Activated CD4-positive, CD25-positive, alpha-beta regulatory T cell treated with anti-CD3 and anti-CD28 coated beads, Interleukin-2, amount 50 U/mL, for 24 hours (primary cell): ENCODE results near the gene LRRC53.

ENCODE experiments used
- ATAC-seq, 2 donors: fragments of 150-1000 bp; cut with Tn5 transposase; one replicate each; pipeline ENCODE4 v1.10.0; 2021; ENCODE audit warnings: mild to moderate bottlenecking in 1 of 2, moderate library complexity in 1 of 2

LRRC53 gene

DNA sequence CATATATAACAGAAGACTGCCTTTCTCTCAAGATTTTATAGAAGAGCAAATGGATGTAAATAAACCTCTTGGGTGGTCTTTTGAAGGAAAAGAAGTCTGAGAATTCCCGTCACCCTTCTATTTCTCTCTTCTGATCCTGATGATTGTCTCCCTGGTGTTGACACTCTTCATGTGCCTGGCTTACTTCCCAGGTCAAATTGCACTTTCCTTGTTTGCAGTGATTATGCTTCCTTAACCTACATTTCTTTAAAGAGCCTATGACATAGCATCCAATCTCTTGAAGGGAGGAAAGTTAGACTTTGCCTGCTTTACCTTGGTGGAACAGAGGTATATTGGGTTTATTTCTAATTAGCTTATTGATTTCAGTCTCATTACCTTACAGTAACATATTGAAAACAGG lies 80.1 kb downstream of the LRRC53 start:
- no peak for ATAC-seq

DNA sequence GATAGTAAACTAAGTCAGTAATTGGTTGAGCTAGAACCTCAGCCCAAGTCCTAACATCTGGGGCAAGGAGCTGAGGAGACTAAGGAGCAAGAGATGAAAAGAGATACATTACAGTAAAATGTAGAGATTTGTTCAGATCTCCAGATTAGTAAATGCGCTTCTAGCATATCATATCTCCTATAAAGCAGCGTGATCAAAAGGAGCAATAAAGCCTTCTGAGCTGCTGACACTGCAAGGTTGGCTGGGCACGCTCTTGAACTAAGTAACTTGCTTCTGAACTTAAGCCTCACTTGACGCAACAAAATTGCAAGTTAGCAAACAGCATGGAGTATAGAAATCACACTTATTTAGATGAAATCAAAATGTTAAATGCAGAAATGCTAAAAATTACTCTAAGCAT lies 80.9 kb downstream of the LRRC53 start:
- ATAC-seq: no peak

DNA sequence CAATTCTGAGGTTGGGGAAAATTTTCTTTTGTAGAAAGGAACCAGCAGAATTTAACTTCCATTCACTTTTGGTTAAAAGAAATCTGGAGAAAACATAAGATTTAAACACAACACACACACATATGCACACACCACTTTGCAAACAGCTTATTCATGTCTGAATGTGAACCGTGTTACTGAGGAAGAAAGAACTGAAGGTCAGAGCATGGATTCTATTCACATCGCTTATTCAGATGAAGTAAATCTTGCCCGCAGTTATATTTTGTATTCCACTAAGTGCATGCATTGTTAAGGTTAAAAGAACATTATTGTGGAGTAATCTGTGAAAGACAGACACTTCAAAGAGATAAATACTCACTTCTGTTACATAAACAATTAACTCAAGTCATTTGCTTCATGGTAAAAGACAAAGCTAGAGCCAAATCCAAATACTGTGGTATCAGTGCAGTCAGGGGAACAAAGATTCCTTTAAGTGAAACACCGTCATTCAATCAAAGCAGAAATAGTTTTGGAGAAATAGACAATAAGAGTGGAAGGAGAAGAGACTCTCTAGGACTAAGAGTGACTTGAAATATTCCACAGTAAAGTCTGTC lies 82.0 kb downstream of the LRRC53 start:
- ATAC-seq: no peak

DNA sequence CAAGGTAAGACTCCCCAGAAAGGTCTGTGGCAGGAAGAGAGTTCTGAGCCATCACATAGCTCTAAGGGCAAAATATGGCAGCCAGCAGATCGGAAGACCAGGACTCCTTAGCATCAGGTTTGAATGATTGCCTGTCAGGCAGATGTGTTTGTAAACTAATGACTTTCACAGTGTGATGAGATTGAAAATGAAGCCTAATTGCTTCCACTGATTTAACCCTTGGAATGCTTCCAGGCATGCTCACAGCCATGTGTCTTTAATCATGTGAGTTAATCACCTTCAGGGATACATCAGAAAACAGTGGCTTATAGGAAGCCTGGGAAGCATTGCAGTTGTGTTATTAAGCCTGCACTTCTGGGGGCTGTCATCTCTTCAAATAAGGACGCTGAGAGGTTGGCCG lies 82.8 kb downstream of the LRRC53 start:
- no peak for ATAC-seq

DNA sequence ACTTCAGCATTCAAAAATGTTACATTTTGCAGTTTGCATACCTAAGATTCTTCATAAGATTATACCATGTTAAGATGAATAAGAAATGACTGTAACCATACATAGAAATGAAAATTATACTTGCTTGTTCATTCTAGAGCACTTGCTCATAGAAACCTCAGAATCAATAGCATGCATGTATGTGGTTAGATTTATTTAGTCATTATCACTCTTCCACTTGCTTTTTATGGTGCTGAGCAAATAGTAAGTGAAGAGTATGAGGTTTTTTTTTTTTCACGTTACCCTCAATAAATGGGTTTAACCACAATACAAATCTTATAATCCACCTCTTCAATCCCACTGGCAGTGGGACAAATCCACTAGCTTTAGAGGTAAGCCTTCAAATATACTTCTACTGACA lies 84.7 kb downstream of the LRRC53 start:
- no peak for ATAC-seq

DNA sequence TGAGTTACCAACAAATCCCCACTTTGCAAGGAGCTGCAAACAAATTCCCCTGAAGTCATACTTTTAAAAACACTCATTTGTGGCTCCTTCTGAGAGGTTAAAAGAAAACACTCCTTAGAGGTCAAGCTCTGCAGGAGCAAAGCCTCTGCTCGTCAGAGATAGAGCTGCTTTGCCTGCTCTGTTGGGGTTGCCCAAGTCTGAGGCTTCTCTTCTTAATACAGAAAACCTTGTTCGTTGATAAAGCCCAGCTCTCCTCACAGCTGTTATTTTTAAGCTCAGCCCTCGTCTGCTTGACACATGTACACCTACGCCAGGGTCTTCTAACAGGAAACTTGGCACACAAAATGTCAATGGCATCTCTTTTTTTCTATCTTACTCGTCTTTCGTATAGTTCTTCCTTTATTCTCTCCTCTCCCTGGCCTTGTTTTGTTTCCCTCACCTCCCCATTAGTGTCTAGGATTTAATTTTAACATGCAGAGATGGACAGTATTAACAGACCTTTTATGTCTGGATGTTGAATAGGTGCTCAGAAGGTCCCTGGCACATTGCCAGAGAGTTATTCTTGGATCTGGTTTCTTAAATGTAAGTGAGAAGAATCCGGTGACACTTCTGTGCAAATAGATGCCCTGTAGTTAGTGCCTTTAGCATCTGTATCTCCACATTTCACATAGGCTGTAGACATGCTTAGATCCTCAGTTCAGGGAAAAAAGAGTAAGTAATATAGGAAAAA lies 86.0 kb downstream of the LRRC53 start:
- no peak for ATAC-seq

DNA sequence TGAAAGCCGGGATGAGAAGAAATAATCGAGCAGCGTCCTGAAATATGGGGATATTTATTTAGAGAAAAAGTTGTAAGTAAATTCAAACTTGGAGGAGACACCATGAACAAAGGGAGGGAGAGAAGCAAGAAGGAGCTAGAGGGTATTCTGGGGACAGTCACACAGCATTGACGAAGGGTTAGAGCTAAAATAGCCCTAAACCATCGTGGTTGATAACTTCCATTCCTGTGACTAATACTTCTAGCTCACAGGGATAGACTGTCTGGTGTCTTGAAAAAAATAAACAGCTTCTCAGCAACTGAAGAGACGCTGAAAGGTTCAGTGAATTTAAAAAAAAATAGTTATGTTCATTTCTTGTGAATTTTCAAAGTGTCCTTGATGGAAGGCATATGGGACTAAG lies 86.7 kb downstream of the LRRC53 start:
- ATAC-seq: no peak

DNA sequence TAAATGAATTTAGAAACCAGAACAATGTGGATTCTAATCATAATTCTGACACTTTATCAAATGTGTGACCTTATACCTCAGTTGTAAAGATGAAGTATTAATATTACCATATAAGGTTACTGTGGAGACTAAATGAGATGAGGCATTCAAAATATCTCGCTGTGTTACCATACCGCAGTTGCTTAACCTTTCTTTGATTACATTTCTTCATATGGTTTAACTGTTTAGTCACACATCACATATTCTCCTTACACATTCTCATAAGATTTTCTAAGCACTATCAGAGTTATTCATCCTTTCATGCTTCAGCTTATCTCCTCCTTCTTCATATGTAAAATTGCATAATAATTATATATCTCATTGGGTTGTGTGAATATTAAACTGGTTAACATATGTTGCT lies 88.9 kb downstream of the LRRC53 start:
- ATAC-seq: no peak

DNA sequence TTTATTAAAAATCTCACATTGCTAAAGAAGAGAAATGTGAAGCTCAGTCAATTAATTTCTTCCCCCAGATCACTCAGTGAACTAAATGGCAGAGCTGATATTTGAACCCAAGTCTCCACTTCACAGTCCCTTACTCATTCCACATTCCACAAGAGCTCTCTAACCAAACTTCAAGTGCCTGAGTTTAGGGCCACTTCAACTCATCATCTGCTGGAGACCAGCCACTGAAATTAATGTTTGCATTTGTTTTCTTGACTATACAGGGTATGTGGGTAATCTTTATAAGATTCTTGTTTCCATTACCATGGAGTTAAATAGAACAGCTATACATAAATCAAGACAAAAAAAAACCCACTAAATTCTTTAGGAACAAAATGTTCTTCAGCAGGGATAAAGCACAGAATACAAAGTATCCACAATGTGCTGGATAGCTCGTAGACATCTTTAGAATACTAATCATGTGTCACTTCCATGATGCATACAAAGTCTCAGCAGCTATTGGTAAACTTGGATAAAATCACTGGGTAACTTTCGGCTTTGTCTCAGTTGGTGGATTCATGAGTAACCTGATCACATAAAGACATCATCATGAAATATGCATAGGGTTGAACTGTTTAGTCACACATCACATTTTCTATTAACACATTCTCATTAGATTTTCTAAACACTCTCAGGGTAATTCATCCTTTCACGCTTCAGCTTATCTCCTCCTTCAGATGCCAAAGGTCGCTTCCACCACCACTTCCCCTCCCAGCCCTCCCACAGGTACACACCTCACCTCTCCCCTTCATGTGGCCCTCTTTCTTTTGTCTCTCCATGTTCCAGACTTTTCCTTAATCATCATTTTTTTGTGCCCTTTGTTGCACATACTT lies 89.8 kb downstream of the LRRC53 start:
- ATAC-seq: no peak

DNA sequence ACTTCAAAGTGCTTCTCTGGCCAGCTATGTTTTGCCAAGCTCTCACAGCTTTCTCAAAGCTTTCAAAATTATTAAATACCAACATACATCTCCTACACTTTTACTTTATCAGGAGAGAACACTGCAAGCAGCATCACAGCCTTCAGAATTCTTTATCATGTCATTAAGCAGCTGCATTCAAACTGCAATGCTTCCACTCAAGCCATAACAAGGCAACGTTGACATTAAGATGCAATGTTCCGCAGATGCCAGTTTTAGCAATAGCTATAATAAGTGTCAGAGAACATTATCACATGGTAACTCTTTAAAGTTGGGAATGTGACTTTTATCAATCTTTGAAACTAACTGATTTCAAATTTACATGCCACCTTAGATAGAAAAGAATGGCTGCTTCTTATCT lies 91.9 kb downstream of the LRRC53 start:
- ATAC-seq: no peak
